GM19043 (cell line): ENCODE measurements around the gene RGS5.

Experiments used
- ATAC-seq: cut with Tn5 transposase; IDR thresholded peaks from one replicate; pipeline ENCODE4 v1.9.1; 2021; ENCODE audit warnings: low read depth; ENCODE audit not compliant: unreplicated experiment

RGS5 gene

DNA sequence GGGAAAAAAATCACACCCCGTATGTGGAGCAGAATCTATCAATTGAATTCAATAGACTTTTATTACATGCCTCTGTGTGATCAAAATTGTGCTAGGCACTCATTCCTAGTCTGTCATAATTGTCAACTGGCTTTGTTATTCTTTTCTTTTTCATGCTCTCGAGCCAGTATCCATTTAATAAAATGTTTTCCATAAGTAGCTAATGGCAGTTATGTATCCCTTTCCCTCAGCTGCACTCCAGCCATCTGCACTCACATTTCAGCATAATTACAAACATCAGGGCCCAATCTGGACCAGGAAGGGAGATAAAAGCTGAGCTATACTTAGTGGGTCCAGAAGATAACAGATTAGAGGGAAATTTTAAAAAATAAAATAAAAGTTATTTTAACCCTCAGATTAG lies 15.9 kb downstream of the RGS5 start:
- ATAC-seq, result no peak

DNA sequence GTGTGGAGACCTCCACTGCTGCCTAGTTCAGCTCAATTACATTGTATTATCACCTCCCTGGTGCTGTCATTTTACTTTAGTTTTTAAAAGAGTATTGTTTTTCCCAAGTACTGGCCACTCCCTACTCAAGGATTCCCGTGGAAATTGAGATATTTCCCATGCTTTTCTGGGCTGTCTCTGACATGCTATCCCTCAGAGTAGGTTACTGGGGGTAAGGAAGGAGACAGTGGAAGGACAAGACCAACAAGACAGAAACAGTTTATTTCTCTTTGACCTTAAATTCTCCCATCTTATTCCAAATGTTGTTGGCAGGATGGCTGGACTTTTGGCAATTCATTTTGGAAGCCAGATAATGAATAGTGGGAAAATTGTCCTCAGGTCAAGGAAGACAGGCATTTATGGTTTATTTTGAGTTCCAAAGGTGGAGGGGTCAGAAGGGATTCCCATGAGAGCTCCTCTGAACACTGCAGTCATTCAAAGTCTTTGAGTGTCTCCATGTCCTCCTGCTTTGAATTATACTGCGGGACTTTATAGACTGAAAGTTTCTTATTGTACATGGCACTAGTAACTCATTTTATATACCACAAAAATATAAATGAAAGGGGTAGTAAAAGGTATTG lies 20.3 kb downstream of the RGS5 start:
- ATAC-seq, result no peak

- ATAC-seq, result no peak
Measured at GRCh38 chr1:163178628-163179027, 24.1 kb downstream of the RGS5 start.

DNA sequence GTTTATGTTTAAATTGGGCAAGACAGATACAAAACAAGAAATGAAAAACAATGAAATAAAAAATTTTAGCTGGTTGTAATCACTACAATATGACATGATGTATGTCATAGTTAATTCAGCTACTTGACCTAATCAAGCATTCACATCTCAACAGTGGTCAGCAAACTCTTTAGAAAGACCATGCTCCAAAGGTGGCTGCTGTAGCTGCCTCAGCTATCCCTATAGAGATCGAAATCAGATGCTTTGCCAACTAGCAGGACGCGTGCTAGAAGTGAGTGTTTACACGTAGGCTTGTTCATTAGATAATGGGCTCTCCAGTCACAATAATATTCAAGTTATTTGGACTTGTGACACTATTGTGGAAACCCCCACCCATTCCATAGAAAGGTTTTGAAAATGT lies 25.9 kb downstream of the RGS5 start:
- no peak for ATAC-seq

DNA sequence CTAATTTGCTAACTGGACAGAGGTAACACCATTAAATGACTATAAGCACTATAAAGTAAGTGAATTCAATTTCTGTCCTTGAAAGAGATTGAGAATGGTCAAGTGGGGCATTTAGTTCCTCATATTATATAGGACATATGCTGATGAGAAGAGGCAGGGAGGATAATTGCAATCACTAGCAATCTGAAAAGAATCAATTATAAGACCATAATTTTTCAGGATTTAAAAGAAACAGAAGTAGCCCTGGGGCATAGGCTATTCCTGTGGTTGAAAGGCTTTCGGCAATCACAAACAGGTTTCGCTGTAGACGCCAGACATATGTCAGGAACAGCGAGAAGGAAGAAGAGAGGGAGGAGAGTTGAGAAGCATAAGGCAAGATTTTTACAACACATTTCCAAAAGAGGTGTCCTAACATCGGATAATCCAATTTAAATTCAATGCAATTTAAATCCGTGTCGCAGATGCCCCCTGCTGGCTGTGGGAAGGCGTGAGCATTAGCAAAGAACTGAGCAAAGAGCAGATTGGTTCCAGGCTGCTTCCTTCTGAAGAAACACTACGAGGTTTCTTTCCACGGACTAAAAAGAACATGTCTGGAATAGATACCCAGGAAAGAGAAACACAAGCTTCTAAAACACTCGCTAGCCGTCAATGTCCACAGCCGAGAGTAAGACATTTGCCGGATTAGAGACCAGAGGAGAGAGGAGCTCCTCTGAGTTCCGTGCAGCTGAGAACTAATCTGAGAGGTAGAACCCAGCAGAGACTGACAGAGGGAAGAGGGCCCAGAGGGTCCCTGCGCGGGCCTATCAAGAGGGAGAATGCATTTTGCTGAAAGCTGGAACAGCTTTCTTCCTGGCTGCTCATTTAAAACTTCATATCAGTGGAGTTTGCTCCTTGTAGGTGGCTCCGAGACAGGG lies 27.9 kb downstream of the RGS5 start:
- no peak for ATAC-seq

DNA sequence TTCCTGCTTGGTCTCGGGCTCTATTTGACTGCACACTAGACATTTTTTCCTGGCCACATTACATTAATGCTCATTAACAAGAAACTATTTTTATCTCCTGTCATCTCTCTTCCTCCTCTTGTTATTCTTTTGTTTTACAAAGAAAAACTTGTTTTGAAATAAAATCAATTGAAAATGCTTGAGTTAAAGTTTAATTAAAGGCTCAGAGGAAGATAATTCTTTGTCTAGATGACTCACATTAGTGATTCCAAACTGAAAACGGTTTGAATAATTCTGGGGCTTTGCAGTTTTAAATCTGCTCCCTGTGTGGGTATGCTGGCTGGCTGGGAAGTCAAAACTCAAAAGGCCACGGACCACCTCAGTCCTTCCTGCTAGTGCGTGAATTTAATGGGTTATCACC lies 29.6 kb downstream of the RGS5 start:
- ATAC-seq, result no peak

GRCh38 chr1:163172596-163172995 lies 30.1 kb downstream of the RGS5 start:
- ATAC-seq, result no peak

- ATAC-seq, result no peak
Measured at GRCh38 chr1:163171826-163172225, 30.9 kb downstream of the RGS5 start.

DNA sequence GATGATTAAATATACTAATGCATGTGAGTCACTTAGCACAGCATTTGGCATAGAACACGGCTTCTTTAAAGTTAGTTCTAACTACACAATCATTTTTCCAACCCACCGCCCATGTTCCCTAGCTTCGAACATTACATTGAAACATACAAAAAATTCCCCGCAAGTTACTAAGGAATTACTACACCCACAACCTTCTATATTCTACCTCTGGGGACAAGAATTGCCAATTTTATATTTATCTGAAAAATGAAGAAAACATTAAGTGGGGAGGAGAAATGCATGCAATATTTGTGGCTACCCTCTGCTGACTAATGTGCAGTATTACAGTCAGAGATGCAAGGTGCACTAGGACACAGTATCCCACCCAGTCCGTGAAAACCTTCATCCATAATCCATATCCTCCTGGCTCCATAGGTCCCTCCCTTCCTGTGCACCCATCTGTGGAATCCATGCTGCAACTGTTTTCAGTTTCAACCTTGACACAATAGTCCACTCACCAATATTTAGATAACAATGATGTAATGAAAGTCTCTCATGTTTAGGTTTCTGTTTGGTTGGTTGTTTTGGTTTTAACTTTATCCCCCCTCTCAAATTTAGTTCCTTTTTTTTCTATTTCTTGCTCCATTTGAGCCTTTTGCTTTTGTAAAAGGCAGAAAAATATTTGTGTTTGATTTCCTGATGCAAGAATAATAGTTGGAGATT lies 31.6 kb downstream of the RGS5 start:
- ATAC-seq, result no peak

GRCh38 chr1:163170331-163170730 lies 32.4 kb downstream of the RGS5 start:
- ATAC-seq, result no peak

GRCh38 chr1:163169553-163169952 lies 33.2 kb downstream of the RGS5 start:
- ATAC-seq, result no peak

GRCh38 chr1:163168053-163168452 lies 34.7 kb downstream of the RGS5 start:
- no peak for ATAC-seq

GRCh38 chr1:163166886-163167555 lies 35.7 kb downstream of the RGS5 start:
- ATAC-seq, result no peak

DNA sequence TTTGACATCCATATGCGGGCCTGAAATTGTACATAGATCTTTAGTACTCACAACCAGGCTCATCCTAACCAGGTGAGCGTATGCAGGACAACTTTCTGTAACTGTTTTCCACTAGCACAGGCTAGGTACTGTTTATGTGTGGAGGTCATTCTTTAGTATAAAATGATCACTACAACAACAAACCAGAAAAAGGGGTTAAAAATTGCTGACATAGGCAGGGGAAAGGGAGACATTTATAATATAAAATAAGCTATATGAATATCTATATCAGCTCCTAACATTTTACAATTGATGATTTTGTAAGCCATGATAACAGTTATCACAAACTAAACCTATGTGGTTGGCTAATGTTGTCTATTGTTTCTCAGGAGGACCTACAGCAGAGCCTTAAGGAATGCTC lies 37.6 kb downstream of the RGS5 start:
- ATAC-seq, result no peak

GRCh38 chr1:163163881-163164582 lies 38.7 kb downstream of the RGS5 start:
- ATAC-seq, result no peak

- ATAC-seq, result no peak
Measured at GRCh38 chr1:163163163-163163562, 39.6 kb downstream of the RGS5 start.

DNA sequence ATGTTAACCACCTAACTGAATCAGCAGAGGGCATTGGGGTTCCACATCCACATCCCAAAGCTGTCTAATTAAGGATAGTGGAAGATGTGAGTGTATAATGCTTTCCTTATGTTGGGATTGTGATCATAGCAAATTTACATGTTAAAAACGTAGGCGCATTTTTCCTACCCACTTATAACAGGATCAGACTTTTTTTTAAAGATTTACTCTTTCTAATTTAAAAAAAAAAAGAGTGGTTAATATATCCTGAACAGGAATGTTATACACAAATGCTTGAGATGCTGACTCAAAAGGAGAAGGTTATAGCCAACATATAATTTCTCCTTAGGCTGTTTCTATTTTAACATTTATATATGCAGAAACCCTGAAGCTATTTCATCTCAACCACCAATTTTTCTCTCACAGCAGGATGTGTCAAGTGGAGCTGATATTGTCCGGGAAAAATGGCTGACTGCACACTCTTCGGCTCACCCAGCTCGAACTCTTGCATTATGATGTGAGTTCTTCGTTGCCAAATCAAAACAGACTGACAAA lies 40.3 kb downstream of the RGS5 start:
- no peak for ATAC-seq

DNA sequence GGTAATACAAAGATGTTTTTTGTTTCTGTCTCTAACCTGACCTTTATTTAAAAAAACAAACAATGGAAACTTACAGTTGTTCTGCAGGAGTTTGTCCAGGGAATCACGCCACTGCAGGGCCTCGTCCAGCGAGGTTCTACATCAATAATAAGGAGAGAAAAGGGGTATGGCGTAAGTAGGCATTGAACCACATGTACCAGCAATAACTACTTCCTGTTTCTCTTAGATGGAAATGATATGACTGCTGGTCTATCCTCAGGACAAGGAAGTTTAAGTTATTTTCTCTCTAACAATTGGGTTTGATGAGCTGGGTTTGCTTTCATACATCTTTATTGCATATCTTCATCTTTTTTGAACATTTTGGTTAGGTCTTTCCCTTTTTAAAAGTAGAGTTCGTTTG lies 40.9 kb downstream of the RGS5 start:
- no peak for ATAC-seq

DNA sequence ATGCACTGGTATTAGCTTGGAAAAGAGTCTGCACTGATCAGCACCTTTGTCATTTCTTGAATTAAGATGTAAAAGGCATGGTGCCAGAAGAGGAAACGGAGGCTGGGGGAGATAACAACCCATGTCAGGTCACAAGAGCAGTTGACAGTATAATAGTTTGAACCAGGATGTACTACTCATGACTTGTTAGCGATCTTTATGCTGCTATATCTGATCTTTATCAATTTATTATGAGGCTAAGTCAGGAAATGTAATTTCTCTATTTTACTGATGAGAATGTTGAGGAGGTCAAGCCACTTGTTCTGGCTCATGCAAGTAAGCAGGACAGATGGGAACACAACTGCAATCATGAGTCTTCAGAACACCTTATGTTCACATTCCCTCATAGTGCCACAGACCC lies 41.4 kb downstream of the RGS5 start:
- ATAC-seq, result no peak

- no peak for ATAC-seq
Measured at GRCh38 chr1:163155606-163156005, 47.1 kb downstream of the RGS5 start.
